Ecto neural progenitor cell (in vitro differentiated cells): Measurements from ENCODE around the gene ANKS1B.
"Not testable (repeated sequence)": the region's sequence is repeated elsewhere in the genome, so short reads cannot be mapped to it uniquely, and the experiment has no call there.

ENCODE experiments used
- DNase-seq: peaks from one replicate; pipeline ENCODE4 v3.0.0-alpha.2; 2018; ENCODE audit warnings: low spot score

The ANKS1B gene

DNA sequence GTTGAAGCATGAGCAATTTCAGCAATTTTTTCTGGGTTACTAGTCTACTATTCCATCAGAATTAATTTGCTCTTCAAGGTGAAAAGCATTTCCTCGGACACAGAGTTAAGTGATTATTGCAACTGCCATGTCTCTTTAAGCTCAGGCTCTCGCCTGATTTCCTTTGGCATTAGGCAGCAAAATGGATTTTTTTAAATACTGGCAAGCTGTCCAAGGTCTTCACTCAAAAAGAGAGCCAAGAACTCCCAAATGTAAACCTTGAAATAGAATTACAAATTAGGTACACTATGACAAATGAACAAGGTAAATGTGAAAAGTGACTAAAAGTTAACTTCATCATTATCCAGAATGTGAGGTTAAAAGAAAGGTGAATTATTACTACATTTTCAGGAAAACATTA lies 225.3 kb downstream of the ANKS1B start:
- no peak for DNase-seq

- DNase-seq = no peak
Measured at GRCh38 chr12:99758997-99759396, 225.7 kb downstream of the ANKS1B start.

DNA sequence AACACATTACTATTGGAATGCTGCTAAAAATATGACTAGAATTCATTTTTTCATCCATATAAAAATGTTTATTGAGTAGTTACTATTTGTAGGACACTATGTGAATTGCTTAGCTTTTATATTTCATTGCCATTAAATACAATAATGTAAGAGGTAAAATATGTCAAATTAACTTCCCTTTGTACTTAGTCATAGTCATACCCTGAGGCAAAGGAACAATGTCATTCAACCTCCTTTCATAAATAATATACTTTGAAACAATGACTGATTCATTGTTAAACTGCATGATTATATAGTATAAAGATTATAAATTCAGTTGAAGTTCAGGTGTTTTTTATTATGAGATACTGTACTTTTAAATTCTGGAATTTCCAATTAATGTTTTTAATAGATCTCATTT lies 232.0 kb downstream of the ANKS1B start:
- no peak for DNase-seq

GRCh38 chr12:99746538-99746937 lies 238.2 kb downstream of the ANKS1B start:
- DNase-seq = no peak

DNA sequence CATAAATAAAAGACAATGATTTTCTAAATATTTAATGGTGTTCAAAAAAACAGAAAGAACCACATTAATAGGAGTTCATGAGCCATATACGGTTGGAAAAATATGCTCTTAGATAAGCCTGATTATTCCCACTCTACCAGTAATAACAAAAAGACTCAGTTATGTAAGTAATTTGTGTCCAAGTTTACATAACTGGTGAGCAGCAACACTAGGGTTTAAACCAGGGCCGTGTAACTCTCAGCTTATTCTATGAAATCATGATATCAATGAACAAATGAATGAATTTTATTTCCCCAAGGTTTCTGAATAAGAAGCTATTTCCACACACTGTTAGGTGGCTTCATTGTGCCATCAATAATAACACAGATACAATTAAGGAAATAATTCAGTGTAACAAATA lies 238.8 kb downstream of the ANKS1B start:
- DNase-seq = no peak

DNA sequence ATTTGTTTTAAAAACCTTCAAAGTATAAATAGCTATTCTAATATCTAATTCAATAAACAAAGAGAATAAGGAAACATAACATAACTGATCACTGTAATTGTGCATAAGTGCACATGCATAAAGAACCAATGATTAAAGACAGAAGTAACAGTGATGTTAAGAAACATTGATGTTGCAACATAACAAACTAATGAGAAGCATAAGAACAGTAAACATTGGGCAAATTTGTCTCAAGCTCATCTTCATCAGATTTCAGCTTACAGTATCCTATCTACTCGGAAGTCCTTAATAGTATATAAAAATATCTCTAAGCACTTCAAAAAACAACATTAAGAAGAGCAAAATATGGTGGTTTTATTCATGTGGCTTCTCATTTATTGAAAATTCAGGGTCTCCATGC lies 239.6 kb downstream of the ANKS1B start:
- DNase-seq = no peak

- no peak for DNase-seq
Measured at GRCh38 chr12:99736760-99737269, 247.9 kb downstream of the ANKS1B start.

DNA sequence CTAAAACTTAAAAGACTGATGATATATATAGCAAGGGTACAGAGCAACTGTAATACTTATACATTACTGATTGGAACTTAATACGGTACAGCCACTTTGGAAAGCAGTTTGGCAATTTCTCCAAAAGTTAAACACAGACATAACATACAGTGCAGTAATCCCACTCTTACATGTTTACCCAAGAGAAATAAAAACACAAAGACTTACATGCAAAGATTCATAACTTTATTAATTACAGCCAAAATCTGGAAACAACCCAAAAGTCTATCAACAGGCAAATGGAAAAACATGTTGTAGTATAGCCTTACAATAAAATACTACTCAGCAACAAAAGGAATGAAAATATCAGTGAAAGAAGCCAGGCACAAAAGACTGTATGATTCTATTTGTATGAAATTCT lies 252.6 kb downstream of the ANKS1B start:
- no peak for DNase-seq

DNA sequence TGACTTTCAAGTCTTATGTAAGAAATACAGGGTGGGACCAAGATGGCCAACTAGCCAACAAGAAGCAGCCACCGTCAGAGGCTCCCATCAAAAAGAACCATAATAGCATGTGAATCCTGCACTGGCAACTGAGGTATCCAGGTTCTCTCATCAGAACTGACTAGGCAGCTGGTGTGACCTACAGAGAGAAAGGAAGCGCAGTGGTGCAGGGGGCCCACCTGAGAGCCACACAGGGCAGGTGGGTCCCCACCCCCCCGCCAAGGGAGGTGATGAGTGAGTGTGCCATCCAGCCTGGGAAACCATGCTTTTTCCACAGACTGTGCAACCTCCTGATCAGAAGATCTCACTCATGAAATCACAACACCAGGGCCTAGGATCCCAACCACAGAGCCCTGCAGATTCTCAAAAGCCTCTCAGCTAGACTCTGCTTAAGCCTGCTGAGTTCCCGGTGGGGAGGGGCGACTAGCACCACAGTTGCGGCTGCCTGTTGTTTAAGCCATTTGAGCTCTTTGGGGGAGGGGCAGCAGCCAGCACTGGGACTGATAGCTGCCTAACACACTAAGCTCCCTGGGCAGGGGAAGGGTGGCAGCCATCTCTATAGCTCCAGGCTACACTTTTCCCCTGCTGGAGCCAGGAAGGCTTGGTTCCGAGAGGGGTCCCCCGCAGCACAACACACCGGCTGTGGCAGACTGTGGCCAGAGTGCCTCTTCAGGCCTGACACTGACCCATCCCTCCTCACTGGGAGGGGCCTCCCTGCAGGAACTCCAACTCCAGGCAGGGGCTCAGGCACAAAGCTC lies 261.8 kb downstream of the ANKS1B start:
- DNase-seq = peak; percentile 65

DNA sequence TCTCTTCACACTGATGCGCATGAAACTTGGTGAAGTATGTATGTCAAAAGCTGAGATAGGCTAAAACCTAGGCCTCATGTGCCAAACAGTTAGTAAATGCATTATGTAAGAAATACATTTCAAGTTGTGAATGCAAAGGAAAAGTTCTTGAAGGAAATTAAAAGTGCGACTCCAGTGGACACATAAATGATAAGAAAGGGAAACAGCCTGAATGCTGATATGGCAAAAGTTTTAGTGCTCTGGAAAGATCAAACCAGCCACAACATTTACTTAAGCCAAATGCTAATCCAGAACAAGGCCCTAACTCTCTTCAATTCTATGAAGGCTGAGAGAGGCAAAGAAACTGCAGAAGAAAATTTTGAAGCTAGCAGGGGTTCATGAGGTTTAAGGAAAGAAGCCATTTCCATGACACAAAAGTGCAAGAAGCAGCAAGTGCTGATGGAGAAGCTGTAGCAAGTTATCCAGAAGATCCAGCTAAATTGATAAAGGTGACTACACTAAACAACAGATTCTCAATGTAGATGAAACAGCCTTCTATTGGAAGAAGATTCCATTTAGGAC lies 262.9 kb downstream of the ANKS1B start:
- DNase-seq = no peak

DNA sequence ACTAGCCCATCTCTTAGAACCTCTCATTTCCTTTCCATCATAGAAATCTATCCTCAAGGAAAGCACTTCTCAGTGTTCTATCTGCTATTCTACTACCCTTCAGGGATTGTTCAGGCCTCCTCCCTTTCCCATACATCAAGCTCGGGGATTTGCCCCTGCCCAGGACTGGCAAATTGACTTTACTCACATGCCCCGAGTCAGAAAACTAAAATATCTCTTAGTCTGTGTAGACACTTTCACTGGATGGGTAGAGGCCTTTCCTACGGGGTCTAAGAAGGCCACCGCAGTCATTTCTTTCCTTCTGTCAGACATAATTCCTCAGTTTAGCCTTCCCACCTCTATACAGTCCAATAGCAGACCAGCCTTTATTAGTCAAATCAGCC lies 264.7 kb downstream of the ANKS1B start:
- DNase-seq = not testable (repeated sequence)

DNA sequence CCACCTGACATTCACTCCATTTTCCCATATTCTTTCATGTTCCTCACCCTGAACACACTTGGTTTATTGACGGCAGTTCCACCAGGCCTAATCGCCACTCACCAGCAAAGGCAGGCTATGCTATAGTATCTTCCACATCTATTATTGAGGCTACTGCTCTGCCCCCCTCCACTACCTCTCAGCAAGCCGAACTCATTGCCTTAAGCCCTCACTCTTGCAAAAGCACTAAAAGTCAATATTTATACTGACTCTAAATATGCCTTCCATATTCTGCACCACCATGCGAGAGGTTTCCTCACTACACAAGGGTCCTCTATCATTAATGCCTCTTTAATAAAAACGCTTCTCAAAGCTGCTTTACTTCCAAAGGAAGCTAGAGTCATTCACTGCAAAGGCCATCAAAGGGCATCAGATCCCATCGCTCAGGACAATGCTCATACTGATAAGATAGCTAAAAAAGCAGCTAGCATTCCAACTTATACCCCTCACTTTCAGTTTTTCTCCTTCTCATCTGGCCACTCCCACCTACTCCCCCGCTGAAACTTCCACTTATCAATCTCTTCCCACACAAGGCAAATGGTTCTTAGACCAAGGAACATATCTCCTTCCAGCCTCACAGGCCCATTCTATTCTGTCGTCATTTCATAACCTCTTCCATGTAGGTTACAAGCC lies 265.2 kb downstream of the ANKS1B start:
- not testable (repeated sequence) for DNase-seq

- not testable (repeated sequence) for DNase-seq
Measured at GRCh38 chr12:99715841-99716510, 268.8 kb downstream of the ANKS1B start.

DNA sequence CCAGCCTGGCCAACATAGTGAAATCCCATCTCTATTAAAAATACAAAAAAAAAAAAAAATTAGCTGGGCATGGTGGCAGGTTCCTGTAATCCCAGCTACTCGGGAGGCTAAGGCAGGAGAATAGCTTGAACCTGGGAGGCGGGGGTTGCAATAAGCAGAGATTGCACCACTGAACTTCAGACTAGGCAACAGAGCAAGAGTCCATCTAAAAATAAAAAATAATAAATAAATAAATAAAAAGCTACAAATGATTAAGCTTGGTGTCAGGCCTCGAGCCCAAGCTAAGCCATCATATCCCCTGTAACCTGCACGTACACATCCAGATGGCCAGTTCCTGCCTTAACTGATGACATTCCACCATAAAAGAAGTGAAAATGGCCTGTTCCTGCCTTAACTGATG lies 269.8 kb downstream of the ANKS1B start:
- not testable (repeated sequence) for DNase-seq

GRCh38 chr12:99713946-99714520 lies 270.7 kb downstream of the ANKS1B start:
- no peak for DNase-seq

GRCh38 chr12:99712281-99712680 lies 272.5 kb downstream of the ANKS1B start:
- no peak for DNase-seq

GRCh38 chr12:99711246-99711645 lies 273.5 kb downstream of the ANKS1B start:
- no peak for DNase-seq

DNA sequence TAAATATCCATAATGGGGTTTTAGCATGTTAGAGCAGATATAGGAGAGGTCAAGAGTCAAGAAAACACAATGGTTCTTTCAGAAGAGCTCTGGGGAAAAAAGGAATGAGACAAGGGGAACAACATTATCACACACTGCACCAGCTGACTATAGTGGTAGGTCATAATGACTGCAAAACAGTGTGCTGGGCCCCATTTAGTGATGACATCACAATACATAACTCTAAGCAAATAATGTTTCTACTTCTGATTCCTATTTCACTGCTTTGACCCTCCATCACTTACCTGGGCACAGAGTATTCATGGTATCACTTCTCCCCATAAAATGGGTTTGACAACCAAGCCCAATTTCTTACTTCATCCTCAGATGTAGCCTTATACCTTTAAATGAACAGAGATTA lies 275.1 kb downstream of the ANKS1B start:
- no peak for DNase-seq

DNA sequence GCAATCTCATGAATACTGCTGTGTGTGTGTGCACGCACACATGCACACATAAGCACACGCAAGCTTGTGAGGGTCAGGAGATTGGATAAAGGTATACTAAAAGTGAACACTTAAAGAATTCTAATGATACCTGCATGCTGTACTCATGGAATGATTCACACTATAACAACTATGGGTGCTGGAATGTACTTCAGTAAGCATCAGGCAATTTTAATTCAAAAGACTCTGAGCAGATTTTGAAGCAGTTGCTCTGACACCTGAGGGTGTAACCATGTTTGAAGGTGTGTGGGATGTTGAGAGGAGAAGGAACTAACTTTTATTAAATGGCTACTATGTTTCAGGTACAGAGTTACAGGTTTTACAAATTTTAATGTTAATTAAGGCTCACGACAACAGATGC lies 275.6 kb downstream of the ANKS1B start:
- DNase-seq = no peak

- DNase-seq = no peak
Measured at GRCh38 chr12:99707883-99708282, 276.9 kb downstream of the ANKS1B start.

- no peak for DNase-seq
Measured at GRCh38 chr12:99706736-99707473, 277.8 kb downstream of the ANKS1B start.

DNA sequence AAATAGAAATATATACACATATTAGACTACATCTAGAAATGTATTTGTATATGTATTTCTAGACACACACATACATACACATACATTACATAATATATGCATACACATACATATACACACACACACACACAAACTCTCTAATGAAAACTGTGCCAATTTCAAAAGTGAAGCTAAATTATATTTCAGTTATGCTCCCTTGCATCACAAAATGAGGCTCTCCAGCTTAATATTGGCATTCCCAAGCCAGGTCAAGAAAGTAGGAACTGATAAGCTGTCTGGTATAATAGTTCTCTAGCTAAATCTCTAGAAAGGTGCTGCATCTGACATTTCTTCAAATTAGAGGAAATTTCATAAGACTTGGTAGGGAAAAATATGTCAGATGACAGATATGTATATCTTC lies 280.3 kb downstream of the ANKS1B start:
- DNase-seq = no peak
